Measurements from ENCODE around the gene UEVLD. TPM values are rescaled to one million over a fixed set of nuclear protein-coding genes. Genes with fewer than 3 reads are reported as not detected.
A peak's percentile ranks its signal among the peaks of the same experiment; 100 is the strongest.
"Not testable (repeated sequence)": the region's sequence is repeated elsewhere in the genome, so short reads cannot be mapped to it uniquely, and the experiment has no call there.

The UEVLD gene
- total RNA-seq, 4 donors from 2014 or later = 27.4 to 58.8 (median 30.3) TPM

DNA sequence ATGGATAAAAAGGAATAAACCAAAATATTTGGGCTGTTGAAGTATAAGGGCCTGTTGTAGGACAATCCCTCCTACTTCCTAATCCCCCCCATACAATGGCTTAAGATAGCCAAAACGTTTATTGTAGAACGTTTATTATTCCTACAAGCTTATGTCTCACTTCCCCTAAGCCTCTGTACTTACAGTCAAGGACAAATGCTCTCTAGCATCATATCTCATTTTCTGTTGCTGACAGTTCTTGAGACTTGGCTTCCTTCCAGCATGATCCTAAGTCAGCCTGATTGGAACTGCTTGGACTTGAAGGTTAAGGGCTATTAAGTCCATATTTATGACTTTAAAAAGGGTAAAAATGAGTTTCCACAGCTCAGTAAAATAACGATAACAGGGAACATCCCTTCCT lies 19.8 kb upstream of the UEVLD start:
- in situ Hi-C loops (cut with MboI; ENCODE audit: low sequenced_read_pairs in 4 of 4) (no loop called here), intact Hi-C loops (cut with DNase I; ENCODE audit: low total_unique reads) (no loop called here)
- H3K36me3 ChIP-seq = peaks cover 0 to 52% of the 10 kb centered on the region in 2 donors
- H3K4me1 ChIP-seq = no peaks in the 10 kb centered on the region
- no peak overlapping the region for H3K27ac ChIP-seq
- no peak overlapping the region for H3K4me3 ChIP-seq
- no peaks in the 10 kb centered on the region for H3K27me3 ChIP-seq
- H3K9me3 ChIP-seq = no peaks in the 10 kb centered on the region
- ATAC-seq (no peak), DNase-seq (no peak)
- TF ChIP-seq POLR2A (IDR thresholded peaks at IDR 0.05) = no peak
- TF ChIP-seq, protein P1, sequence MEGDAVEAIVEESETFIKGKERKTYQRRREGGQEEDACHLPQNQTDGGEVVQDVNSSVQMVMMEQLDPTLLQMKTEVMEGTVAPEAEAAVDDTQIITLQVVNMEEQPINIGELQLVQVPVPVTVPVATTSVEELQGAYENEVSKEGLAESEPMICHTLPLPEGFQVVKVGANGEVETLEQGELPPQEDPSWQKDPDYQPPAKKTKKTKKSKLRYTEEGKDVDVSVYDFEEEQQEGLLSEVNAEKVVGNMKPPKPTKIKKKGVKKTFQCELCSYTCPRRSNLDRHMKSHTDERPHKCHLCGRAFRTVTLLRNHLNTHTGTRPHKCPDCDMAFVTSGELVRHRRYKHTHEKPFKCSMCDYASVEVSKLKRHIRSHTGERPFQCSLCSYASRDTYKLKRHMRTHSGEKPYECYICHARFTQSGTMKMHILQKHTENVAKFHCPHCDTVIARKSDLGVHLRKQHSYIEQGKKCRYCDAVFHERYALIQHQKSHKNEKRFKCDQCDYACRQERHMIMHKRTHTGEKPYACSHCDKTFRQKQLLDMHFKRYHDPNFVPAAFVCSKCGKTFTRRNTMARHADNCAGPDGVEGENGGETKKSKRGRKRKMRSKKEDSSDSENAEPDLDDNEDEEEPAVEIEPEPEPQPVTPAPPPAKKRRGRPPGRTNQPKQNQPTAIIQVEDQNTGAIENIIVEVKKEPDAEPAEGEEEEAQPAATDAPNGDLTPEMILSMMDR (IDR thresholded peaks at IDR 0.05 in 4 of 5, conservative IDR thresholded peaks at IDR 0.05 in 1 of 5) = no peak

DNA sequence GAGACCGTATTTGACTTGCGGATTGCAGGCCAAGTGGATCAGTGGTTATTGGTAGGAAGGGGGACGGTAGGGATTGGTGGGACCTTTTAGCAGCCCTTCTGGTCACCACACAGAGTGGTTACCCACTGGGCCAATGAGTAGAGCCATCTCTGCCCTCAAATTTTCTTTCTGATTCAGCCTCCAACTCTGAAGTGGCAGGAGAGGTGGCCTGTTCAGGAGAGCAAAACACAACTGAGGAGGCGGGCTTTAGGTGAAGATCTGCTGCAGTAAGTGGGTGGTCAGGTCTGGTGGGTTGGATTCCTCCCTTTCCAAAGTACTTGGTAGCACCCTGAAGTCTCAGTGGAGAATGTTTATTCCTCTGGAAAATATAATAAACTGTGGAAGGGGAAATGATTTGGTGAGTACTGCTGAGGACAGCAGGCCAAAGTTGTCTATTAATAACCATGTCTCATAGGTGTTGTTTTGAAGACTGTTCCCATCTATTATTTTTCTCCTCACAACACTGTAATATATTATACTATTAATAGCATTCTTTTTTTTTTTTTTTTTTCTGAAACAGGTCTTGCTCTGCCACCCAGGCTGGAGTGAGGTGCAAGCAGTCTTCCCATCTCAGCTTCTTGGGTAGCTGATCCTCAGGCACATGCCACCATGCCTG lies 12.5 kb upstream of the UEVLD start:
- ATAC-seq (peak; percentile 96 to 97), DNase-seq (no peak)
- no peaks in the 10 kb centered on the region for H3K27me3 ChIP-seq
- H3K9me3 ChIP-seq = no peaks in the 10 kb centered on the region
- in situ Hi-C loops (cut with MboI; ENCODE audit: low sequenced_read_pairs in 4 of 4) (no loop called here), intact Hi-C loops (cut with DNase I; ENCODE audit: low total_unique reads) (no loop called here)
- peaks cover 0 to 22% of the 10 kb centered on the region in 2 donors for H3K36me3 ChIP-seq
- H3K4me1 ChIP-seq = peaks cover 4 to 8% of the 10 kb centered on the region in 2 donors
- no peak overlapping the region for H3K4me3 ChIP-seq
- TF ChIP-seq, protein P1 (IDR thresholded peaks at IDR 0.05 in 4 of 5, conservative IDR thresholded peaks at IDR 0.05 in 1 of 5) = no peak
- H3K27ac ChIP-seq = peak overlapping the region; percentile 65 to 76 (median 72)

DNA sequence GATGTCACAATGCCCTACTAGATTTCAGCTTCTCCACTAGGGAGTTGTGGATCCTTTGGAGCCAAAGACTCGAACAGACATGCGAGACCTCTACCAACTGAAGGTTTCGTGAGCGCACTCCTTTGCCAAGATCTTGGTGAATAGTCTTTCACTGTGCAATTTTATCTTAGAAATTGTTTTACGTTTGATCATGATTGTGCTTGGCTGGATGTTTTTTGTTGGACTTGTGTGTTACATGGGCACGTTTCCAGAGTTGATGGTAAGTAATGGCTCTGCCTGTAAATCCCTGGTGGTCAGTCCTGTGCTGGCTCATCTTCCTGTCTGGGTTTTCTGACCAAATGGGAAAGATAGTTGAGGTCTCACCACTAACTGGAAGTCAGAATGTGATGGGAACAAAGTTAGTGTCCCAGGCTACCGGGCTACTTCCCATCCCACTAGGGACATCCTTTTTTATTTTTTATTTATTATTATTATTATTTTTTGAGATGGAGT lies 11.3 kb upstream of the UEVLD start, which contains the start of gene MISFA:
Gene MISFA, plus strand, starts transcription at position 51 of the 492 bp plus-strand sequence. Its CDS starts 140 bp downstream, at position 191.
- in situ Hi-C loops (cut with MboI; ENCODE audit: low sequenced_read_pairs in 4 of 4) = no loop called here
- peaks cover 4 to 8% of the 10 kb centered on the region in 2 donors for H3K4me1 ChIP-seq
- no peak for TF ChIP-seq POLR2A (IDR thresholded peaks at IDR 0.05)
- TF ChIP-seq, protein P1 (IDR thresholded peaks at IDR 0.05 in 4 of 5, conservative IDR thresholded peaks at IDR 0.05 in 1 of 5) = no peak
- H3K27me3 ChIP-seq = no peaks in the 10 kb centered on the region
- H3K9me3 ChIP-seq = no peaks in the 10 kb centered on the region
- H3K27ac ChIP-seq = peak within 1 kb of the TSS; percentile 65 to 76 (median 72)
- DNase-seq (no peak), ATAC-seq (no peak)
- H3K4me3 ChIP-seq = no peak within 1 kb of the TSS
- intact Hi-C loops (cut with DNase I; ENCODE audit: low total_unique reads) = no loop called here
- H3K36me3 ChIP-seq = peaks cover 0 to 16% of the 10 kb centered on the region in 2 donors

DNA sequence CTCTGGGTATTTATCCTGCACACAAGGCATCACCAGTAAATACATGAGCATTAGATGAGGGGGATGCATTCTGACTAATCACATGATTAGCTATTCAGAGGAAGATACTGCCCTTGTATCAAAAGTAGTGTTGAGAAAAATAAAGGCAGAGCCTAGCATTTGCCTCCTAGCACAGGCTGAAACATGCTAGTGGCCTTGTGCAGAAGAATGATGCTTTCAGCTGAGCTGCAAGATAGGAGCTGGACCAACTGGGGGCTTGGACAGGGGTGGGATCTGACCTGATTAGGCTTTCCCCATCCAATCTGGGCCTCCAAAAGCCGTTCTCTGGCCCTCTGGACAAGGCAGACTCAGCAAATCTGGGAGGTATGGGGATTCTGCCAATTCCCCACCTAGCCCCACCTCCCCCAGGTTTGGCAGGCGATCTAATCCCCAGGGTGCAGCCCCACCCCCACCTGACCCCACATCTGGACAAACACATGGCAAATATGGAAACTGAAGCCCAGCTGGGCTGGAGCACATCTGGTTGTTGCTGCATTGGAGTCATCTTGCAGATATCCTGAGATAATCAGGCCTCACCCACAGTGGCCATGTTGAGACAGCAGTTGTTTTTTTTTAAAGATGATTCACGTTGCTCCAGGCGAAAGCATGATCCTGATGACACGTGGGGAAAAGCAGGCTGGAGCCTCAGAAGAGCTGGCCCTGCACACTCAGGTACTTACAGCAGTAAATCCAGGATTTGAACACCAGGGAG lies 6.6 kb upstream of the UEVLD start:
- intact Hi-C loops (cut with DNase I; ENCODE audit: low total_unique reads) (no loop called here), in situ Hi-C loops (cut with MboI; ENCODE audit: low sequenced_read_pairs in 4 of 4) (loop anchor here in 1 of 4 donors (5.0 kb wide), 1 partner anchor 42 kb away; no protein-coding TSS in a partner anchor)
- H3K36me3 ChIP-seq = peaks cover 0 to 16% of the 10 kb centered on the region in 2 donors
- peak overlapping the region in 1 of 4 donors; percentile 25 for H3K27ac ChIP-seq
- peaks cover 15 to 19% of the 10 kb centered on the region in 2 donors for H3K4me1 ChIP-seq
- H3K9me3 ChIP-seq = no peaks in the 10 kb centered on the region
- TF ChIP-seq, protein P1 (IDR thresholded peaks at IDR 0.05 in 4 of 5, conservative IDR thresholded peaks at IDR 0.05 in 1 of 5) = no peak
- no peak for TF ChIP-seq POLR2A (IDR thresholded peaks at IDR 0.05)
- H3K27me3 ChIP-seq = no peaks in the 10 kb centered on the region
- H3K4me3 ChIP-seq = no peak overlapping the region
- ATAC-seq = no peak
- no peak for DNase-seq

DNA sequence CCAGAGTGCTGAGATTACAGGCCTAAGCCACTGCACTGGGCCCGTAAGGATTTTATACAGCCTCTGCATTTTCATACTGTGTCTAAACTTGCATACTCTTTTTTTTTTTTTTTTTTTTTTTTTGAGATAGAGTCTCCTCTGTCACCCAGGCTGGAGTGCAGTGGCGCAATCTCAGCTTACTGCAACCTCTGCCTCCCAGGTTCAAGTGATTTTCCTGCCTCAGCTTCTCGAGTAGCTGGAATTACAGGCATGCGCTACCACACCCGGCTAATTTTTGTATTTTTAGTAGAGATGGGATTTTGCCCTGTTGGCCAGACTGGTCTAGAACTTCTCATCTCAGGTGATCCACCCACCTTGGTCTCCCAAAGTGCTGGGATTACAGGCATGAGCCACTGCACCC lies 5.6 kb upstream of the UEVLD start:
- H3K27me3 ChIP-seq; ATAC-seq; H3K27ac ChIP-seq; H3K9me3 ChIP-seq; intact Hi-C loops (cut with DNase I; ENCODE audit: low total_unique reads); H3K4me3 ChIP-seq; DNase-seq: not testable (repeated sequence)
- Histone ChIP-seq H3K4me1 (peaks cover 26 to 30% of the 10 kb centered on the region in 2 donors), H3K36me3 (peaks cover 0 to 16% of the 10 kb centered on the region in 2 donors)
- in situ Hi-C loops (cut with MboI; ENCODE audit: low sequenced_read_pairs in 4 of 4) = loop anchor here in 1 of 4 donors (5.0 kb wide), 1 partner anchor 43 kb away; no protein-coding TSS in a partner anchor

Measured in gastrocnemius medialis (tissue), 4 donors.